SU-DHL-6 (cell line): ENCODE data around the gene CNN2.

ENCODE experiments used
- EZH2phosphoT487 ChIP-seq: fragments of 200-600 bp; sonication (generic), shearing (Covaris generic); conservative IDR thresholded peaks from 2 replicates; pipeline ENCODE4 v1.6.1; 2018; ENCODE audit warnings: mild to moderate bottlenecking, antibody characterized with exemption, low read length, moderate library complexity, mixed read lengths
- TF ChIP-seq, protein P1 (sequence below): fragments of 200-600 bp; sonication (generic); IDR thresholded peaks from one replicate; pipeline ENCODE4 v1.5.1; 2017; ENCODE audit warnings: antibody characterized with exemption, mild to moderate bottlenecking, low read length, moderate library complexity; ENCODE audit not compliant: insufficient read depth, poor library complexity, severe bottlenecking

DNA sequence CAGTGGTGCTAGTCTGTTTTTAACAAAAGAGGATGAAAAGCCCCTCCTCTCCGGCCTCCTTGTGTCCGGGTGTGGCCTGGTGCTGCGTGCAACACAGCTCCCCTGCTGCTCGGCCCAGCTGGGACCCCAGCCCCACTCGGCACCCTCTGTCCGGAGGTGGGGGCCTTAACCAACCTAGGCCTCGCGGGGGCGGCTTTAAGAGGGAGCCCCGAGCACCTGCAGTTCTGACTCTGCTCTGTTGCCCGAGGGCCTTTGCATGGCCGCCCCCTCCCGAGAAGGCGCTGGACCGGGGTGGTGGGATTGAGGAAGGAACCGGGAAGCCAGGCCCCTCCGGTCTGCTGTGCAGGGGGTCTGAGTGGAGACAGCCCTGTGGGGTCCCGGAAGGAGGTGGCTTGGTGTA lies 31.9 kb upstream of the CNN2 start:
- TF ChIP-seq, protein P1, sequence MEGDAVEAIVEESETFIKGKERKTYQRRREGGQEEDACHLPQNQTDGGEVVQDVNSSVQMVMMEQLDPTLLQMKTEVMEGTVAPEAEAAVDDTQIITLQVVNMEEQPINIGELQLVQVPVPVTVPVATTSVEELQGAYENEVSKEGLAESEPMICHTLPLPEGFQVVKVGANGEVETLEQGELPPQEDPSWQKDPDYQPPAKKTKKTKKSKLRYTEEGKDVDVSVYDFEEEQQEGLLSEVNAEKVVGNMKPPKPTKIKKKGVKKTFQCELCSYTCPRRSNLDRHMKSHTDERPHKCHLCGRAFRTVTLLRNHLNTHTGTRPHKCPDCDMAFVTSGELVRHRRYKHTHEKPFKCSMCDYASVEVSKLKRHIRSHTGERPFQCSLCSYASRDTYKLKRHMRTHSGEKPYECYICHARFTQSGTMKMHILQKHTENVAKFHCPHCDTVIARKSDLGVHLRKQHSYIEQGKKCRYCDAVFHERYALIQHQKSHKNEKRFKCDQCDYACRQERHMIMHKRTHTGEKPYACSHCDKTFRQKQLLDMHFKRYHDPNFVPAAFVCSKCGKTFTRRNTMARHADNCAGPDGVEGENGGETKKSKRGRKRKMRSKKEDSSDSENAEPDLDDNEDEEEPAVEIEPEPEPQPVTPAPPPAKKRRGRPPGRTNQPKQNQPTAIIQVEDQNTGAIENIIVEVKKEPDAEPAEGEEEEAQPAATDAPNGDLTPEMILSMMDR = no peak
- no peak for TF ChIP-seq EZH2phosphoT487
